Psoas muscle (tissue), 8 donors: Measurements from ENCODE around the gene PNPLA4. TPM values are rescaled to one million over a fixed set of nuclear protein-coding genes. Genes with fewer than 3 reads are reported as not detected.

Source experiments
- ATAC-seq, 4 donors: fragments of 200-7000 bp; cut with Tn5 transposase; one replicate each; pipeline ENCODE4 v1.9.1; 2020; ENCODE audit warnings: moderate library complexity in 3 of 4, mild to moderate bottlenecking in 2 of 4
- DNase-seq, 2 donors: peaks; one replicate each; pipeline ENCODE4 v3.0.0-alpha.2; 2020
- H3K27ac ChIP-seq: fragments of 200-600 bp; one replicate; pipeline ENCODE4 v1.8.0; 2022
- H3K27me3 ChIP-seq, 3 donors: fragments of 200-600 bp in 1 of 3; one replicate each; pipeline versions ENCODE4 v1.6.1 to v1.8.0; 2013 to 2022; ENCODE audit warnings: low read length in 2 of 3, mild to moderate bottlenecking in 2 of 3, moderate library complexity in 1 of 3; ENCODE audit not compliant: insufficient read depth in 3 of 3
- H3K36me3 ChIP-seq, 2 donors: fragments of 200-600 bp in 1 of 2; one replicate each; pipeline versions ENCODE4 v1.6.1 to v1.8.0; 2013 to 2022; ENCODE audit warnings: low read depth in 1 of 2, mild to moderate bottlenecking in 1 of 2, moderate library complexity in 1 of 2; ENCODE audit not compliant: insufficient read depth in 1 of 2
- H3K4me1 ChIP-seq: fragments of 200-600 bp; one replicate; pipeline ENCODE4 v1.8.0; 2022
- H3K4me3 ChIP-seq: fragments of 200-600 bp; one replicate; pipeline ENCODE4 v1.8.0; 2022; ENCODE audit warnings: mild to moderate bottlenecking
- H3K9me3 ChIP-seq: fragments of 200-600 bp; one replicate; pipeline ENCODE4 v1.8.0; 2022
- CTCF ChIP-seq: fragments of 200-600 bp; IDR thresholded peaks from one replicate; pipeline ENCODE4 v1.8.0; 2022; ENCODE audit warnings: antibody characterized with exemption
- WGBS, 3 donors: extraction: QIAGEN DNeasy Blood & Tissue Kit; methylation state at CpG; one replicate each; pipeline versions ENCODE4 v1.1.6 to v1.1.7; 2013; 5-methylcytosine and 5-hydroxymethylcytosine counted together
- intact Hi-C, 2 donors: fragments of 100-400 bp; cut with DNase I; formaldehyde crosslinking; loops; one replicate each; pipeline versions ENCODE4 v1.11.0 to v1.14.2; 2022
- polyA plus RNA-seq, 3 donors: library from polyadenylated mRNA; stranded (reverse); fragments of 200-250 nt; gene quantifications; one replicate each; pipeline ENCODE4 v1.2.3, GENCODE V29; 2013
- total RNA-seq, 4 donors: library from RNA; stranded (reverse); fragmentation: NEBNext Ultra II Directional in 2 of 4; extraction: Animal tissue kit (Norgen Biotek cat#: 25700) in 2 of 4; gene quantifications; one replicate each; pipeline versions ENCODE4 v1.2.1 to v1.2.4, GENCODE V29; 2021 to 2023
- donor health status: healthy with polysubstance abuse.
- donor health status: DM: no; HTN: no; CAD: no; lungs with moderate emphysema.
- donor health status: Bipolar disorder and iron deficiency.
- donor health status: healthy.
- donor health status: DM: yes; HTN: yes; CAD: no.
- donor health status: DM: no; HTN: no; CAD: no.
- donor health status: DM: no; HTN: no; CAD: no.
- donor health status: DM: yes; HTN: yes; CAD: no.

The PNPLA4 gene
- total and polyA plus RNA-seq, 7 donors, result 13.8 to 31.8 (median 23.5) TPM

GRCh38 chrX:7904562-7904961, 22.7 kb downstream of the PNPLA4 start:
- DNase-seq (no peak), ATAC-seq (no peak)
- no peak for TF ChIP-seq CTCF
- WGBS, 3 donors, result 81 to 96% (median 86%) methylated on average over 3 of the region's 3 CpGs
- Histone ChIP-seq H3K27ac (no peak overlapping the region), H3K27me3 (no peaks in the 10 kb centered on the region), H3K9me3 (no peaks in the 10 kb centered on the region), H3K4me1 (no peaks in the 10 kb centered on the region), H3K4me3 (no peak overlapping the region), H3K36me3 (peaks cover 2 to 21% of the 10 kb centered on the region in 2 donors)
- intact Hi-C loops, result no loop called here

DNA sequence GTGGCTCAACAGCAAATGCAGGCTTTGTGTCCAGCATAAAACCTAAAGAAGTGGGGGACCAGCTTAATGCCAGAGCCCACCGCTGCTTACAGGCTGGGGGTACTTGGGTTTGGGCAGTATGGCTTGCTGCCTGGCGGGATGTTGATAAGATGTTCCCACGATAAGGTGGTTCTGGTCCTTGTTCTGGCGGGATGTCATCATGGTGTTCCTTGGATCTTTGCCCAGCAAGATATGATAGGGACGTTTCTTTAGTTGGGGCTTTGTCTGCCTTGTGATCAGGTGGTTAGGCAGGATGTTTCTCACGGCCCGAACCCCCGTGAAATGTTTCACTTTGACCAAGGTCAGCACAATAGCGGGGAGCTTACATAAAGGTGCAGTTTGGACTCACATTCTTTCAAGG, 35.3 kb downstream of the PNPLA4 start:
- no peak for ATAC-seq
- Histone ChIP-seq H3K27me3 (no peaks in the 10 kb centered on the region), H3K4me3 (no peak overlapping the region), H3K9me3 (no peaks in the 10 kb centered on the region), H3K36me3 (peaks cover 0 to 1% of the 10 kb centered on the region in 2 donors), H3K27ac (no peak overlapping the region), H3K4me1 (no peaks in the 10 kb centered on the region)
- intact Hi-C loops, result no loop called here
- no peak for TF ChIP-seq CTCF
- DNase-seq, result no peak
- 61 to 69% (median 68%) methylated on average over 9 of the region's 9 CpGs for WGBS, 3 donors

DNA sequence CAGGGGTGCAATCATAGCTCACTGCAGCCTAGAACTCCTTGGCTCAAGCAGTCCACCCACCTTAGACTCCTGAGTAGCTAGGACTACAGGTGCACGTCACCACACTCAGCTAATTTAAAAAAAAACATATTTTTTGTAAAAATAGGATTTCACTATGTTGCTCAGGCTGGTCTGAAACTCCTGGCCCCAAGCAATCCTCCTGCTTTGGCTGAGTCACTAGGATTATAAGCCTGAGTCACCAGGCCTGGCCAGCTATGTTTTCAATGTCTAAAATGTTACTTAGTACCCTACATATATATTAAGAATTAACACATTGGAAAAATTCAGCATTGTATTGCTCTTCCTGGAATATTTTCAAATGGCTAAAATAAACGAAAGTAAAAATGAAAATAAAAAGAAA, 37.5 kb downstream of the PNPLA4 start:
- TF ChIP-seq CTCF, result no peak
- Histone ChIP-seq H3K4me1 (no peaks in the 10 kb centered on the region), H3K36me3 (no peaks in the 10 kb centered on the region), H3K27me3 (no peaks in the 10 kb centered on the region), H3K27ac (no peak overlapping the region), H3K9me3 (no peaks in the 10 kb centered on the region), H3K4me3 (no peak overlapping the region)
- DNase-seq (no peak), ATAC-seq (no peak)
- WGBS, 3 donors, result 79 to 83% (median 79%) methylated on average over 2 of the region's 2 CpGs
- intact Hi-C loops, result no loop called here

GRCh38 chrX:7889135-7889534, 38.1 kb downstream of the PNPLA4 start:
- no peak for TF ChIP-seq CTCF
- WGBS, 3 donors, result 58 to 65% (median 64%) methylated on average over 2 of the region's 2 CpGs
- no peak for ATAC-seq
- Histone ChIP-seq H3K27me3 (no peaks in the 10 kb centered on the region), H3K9me3 (no peaks in the 10 kb centered on the region), H3K4me3 (no peak overlapping the region), H3K27ac (no peak overlapping the region), H3K36me3 (no peaks in the 10 kb centered on the region), H3K4me1 (no peaks in the 10 kb centered on the region)
- no peak for DNase-seq
- intact Hi-C loops, result no loop called here

DNA sequence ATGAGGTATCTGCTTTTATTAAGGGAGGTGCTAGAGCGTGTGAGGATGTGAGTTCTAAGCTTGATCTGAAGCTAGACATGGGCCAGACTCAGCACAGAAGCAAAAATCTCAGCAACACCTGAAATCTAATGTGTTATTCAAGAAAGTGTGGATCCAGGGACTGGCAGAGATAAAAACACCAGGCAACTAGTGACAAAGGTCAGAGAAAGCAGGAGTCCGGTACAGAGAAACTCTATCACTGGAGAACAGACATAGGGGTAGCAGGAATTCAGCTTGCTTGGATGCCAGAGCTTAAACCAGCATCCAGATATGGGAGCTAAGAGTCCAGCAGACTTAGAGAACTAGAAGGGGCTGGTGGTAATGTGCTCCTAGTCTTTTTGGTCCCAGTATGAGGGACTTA, 50.3 kb downstream of the PNPLA4 start:
- TF ChIP-seq CTCF, result no peak
- intact Hi-C loops, result no loop called here
- DNase-seq (no peak), ATAC-seq (no peak)
- no peaks in the 10 kb centered on the region for H3K4me1 ChIP-seq
- no peak overlapping the region for H3K27ac ChIP-seq
- H3K36me3 ChIP-seq, result no peaks in the 10 kb centered on the region
- H3K9me3 ChIP-seq, result no peaks in the 10 kb centered on the region
- H3K4me3 ChIP-seq, result no peak overlapping the region
- peaks cover 0 to 4% (median 0%) of the 10 kb centered on the region in 3 donors for H3K27me3 ChIP-seq
- 78 to 97% (median 81%) methylated on average over 2 of the region's 2 CpGs for WGBS, 3 donors
